ENCODE results near the gene RAB28. TPM values are rescaled to one million over a fixed set of nuclear protein-coding genes. Genes with fewer than 3 reads are reported as not detected.
A peak's percentile ranks its signal among the peaks of the same experiment; 100 is the strongest.

RAB28 gene
- total and polyA plus RNA-seq, 9 of the 15 experiments (the other 6 are each of a cell fraction or from before 2014, with no cell fraction given), result 6.7 to 40.4 (median 23.0) TPM

- TF ChIP-seq ZNF639 (CRISPR knock-in tag; conservative IDR thresholded peaks at IDR 0.05 in 1 of 2, IDR thresholded peaks at IDR 0.05 in 1 of 2), result peak in 1 of 2 experiments; percentile 59; a peak in 1 of 4 replicates
- TF ChIP-seq ELK3 (CRISPR knock-in tag; IDR thresholded peaks at IDR 0.05), result no peak
- no peak for TF ChIP-seq DNMT1 (IDR thresholded peaks at IDR 0.05)
- TF ChIP-seq HNRNPK (IDR thresholded peaks at IDR 0.05; ENCODE audit: low read depth, low read length, poor library complexity, severe bottlenecking), result no peak
- TF ChIP-seq GATAD2A (IDR thresholded peaks at IDR 0.05), result no peak
- no peak for TF ChIP-seq CREB3 (tag; conservative IDR thresholded peaks at IDR 0.05; ENCODE audit: low read depth)
- TF ChIP-seq ATF6 (CRISPR knock-in tag; IDR thresholded peaks at IDR 0.05), result no peak
- no peak for TF ChIP-seq NR2C2 (CRISPR knock-in tag; IDR thresholded peaks at IDR 0.05)
- peak; percentile 60 for TF ChIP-seq NR2C2 (tag; IDR thresholded peaks at IDR 0.05)
- TF ChIP-seq TFE3 (CRISPR knock-in tag; IDR thresholded peaks at IDR 0.05), result no peak
- no peak for TF ChIP-seq ZBTB1 (CRISPR knock-in tag; IDR thresholded peaks at IDR 0.05; ENCODE audit: borderline replicate concordance, low read depth)
- no peak for TF ChIP-seq DACH1 (IDR thresholded peaks at IDR 0.05; ENCODE audit: partially characterized antibody)
- TF ChIP-seq USF1 (CRISPR knock-in tag; IDR thresholded peaks at IDR 0.05), result 0 out of 2 replicates have a peak, but pooled peaks have one; percentile 1
- no peak for TF ChIP-seq TEAD2 (tag; IDR thresholded peaks at IDR 0.05)
- TF ChIP-seq CEBPB (tag; IDR thresholded peaks at IDR 0.05), result no peak
- peak; percentile 75 for TF ChIP-seq POLR2G (IDR thresholded peaks at IDR 0.05; ENCODE audit: low read depth, low read length)
- TF ChIP-seq HEY1 (CRISPR knock-in tag; IDR thresholded peaks at IDR 0.05; ENCODE audit: borderline replicate concordance), result no peak
- TF ChIP-seq TGIF2 (CRISPR knock-in tag; IDR thresholded peaks at IDR 0.05), result no peak
- TF ChIP-seq MEF2D (tag; conservative IDR thresholded peaks at IDR 0.05; ENCODE audit: low read depth), result no peak
These were observed at the start of gene RAB28 (continued) for GRCh38 chr4:13484122-13484748.
